Measurements from ENCODE around the gene ACTR6.
"Not testable (repeated sequence)": the region's sequence is repeated elsewhere in the genome, so short reads cannot be mapped to it uniquely, and the experiment has no call there.

Gene ACTR6

GRCh38 chr12:100200463-100201181, at the start of gene ACTR6:
TSS of gene ACTR6 (plus strand) at chr12:100200815. CDS start at chr12:100200852, 37 bp downstream.
- peak within 1 kb of the TSS; percentile 76 for H3K27ac ChIP-seq
- peak; percentile 82 for DNase-seq (ENCODE audit: low read depth, low spot score)

- no peak for DNase-seq (ENCODE audit: low read depth, low spot score)
Observed at GRCh38 chr12:100151769-100152168, 48.8 kb upstream of the ACTR6 start.

GRCh38 chr12:100153131-100153530, 47.5 kb upstream of the ACTR6 start:
- no peak for DNase-seq (ENCODE audit: low read depth, low spot score)
- H3K27ac ChIP-seq, result no peak overlapping the region

More at GRCh38 chr12:100151769-100152168, 48.8 kb upstream of the ACTR6 start:
- no peak overlapping the region for H3K27ac ChIP-seq

GRCh38 chr12:100154474-100155247, 46.0 kb upstream of the ACTR6 start:
- no peak for DNase-seq (ENCODE audit: low read depth, low spot score)
- no peak overlapping the region for H3K27ac ChIP-seq

- H3K27ac ChIP-seq, result no peak overlapping the region
- no peak for DNase-seq (ENCODE audit: low read depth, low spot score)
Observed at GRCh38 chr12:100156731-100157426, 43.7 kb upstream of the ACTR6 start.

GRCh38 chr12:100157427-100157821, 43.2 kb upstream of the ACTR6 start:
- DNase-seq (ENCODE audit: low read depth, low spot score), result no peak
- no peak overlapping the region for H3K27ac ChIP-seq

DNA sequence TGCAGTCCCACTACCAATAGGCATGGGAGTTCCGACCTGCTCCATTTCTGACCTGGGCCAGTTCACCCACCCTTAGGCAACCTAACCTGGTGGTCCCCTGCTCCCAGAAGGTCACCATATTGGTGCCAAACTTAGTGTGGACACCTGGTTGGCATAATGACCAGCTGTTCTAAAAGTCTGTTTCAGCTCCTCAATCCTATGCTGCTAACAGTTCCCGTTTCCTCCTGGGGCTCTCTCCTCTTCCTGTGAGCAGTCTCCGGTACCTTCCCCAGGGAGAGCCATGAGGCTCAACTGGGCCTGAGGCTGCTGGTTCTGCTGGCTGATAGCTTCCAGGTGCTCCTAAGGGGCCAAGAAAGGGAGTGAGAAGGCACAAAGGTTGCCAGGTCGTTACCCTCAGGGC, 42.1 kb upstream of the ACTR6 start:
- H3K27ac ChIP-seq, result no peak overlapping the region
- no peak for DNase-seq (ENCODE audit: low read depth, low spot score)

- DNase-seq (ENCODE audit: low read depth, low spot score), result no peak
- H3K27ac ChIP-seq, result no peak overlapping the region
Observed at GRCh38 chr12:100159391-100160104, 41.1 kb upstream of the ACTR6 start.

- no peak for DNase-seq (ENCODE audit: low read depth, low spot score)
- no peak overlapping the region for H3K27ac ChIP-seq
Observed at GRCh38 chr12:100163416-100164152, 37.0 kb upstream of the ACTR6 start.

DNA sequence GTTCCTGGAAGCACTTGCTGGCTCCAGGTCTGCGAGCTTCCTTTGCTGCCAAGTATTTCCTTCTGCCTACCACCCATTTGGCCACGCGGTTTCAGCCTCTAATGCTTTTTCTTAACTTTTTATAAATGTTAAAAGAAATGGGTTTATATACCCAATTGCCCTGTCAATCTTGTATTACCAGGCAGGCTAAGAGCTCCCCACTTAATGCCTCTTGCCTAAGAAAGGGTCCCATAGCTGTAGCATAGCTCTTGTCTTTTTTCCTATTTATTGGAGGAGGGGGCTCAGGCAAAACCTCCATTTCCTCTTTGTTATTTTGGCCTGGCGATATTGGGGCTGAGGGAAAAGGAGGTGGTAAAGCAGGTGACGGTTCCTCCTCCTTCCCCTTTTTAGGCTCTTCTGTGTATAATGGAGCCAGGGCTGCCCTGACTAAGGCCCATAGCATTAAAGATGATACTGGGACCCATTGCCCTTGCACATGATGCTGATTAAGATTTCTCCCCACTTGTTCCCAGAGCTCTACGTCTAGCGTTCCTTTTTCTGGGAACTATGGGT, 36.4 kb upstream of the ACTR6 start:
- no peak for DNase-seq (ENCODE audit: low read depth, low spot score)
- H3K27ac ChIP-seq, result no peak overlapping the region

DNA sequence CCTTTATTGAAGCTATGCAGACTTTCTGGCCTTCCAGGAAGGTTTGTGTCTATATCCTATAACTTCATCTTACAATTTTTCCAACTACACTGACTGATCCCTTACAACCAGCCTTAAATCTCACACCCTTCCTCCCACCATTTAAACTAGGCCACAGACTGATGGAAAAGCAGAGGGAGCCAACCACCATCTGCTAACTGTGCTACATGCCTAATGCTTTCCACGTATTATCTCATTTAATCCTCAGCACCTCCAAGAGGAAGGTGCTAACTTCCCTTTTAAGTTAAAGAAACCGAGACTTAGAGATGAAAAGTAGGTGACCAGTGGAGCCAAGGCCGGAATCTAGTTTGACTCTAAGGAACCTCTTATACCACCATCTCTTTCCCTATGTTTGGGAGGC, 35.3 kb upstream of the ACTR6 start:
- H3K27ac ChIP-seq, result no peak overlapping the region
- no peak for DNase-seq (ENCODE audit: low read depth, low spot score)

GRCh38 chr12:100166232-100166631, 34.4 kb upstream of the ACTR6 start:
- H3K27ac ChIP-seq, result no peak overlapping the region
- no peak for DNase-seq (ENCODE audit: low read depth, low spot score)

- no peak overlapping the region for H3K27ac ChIP-seq
- DNase-seq (ENCODE audit: low read depth, low spot score), result no peak
Observed at GRCh38 chr12:100168562-100168961, 32.1 kb upstream of the ACTR6 start.

DNA sequence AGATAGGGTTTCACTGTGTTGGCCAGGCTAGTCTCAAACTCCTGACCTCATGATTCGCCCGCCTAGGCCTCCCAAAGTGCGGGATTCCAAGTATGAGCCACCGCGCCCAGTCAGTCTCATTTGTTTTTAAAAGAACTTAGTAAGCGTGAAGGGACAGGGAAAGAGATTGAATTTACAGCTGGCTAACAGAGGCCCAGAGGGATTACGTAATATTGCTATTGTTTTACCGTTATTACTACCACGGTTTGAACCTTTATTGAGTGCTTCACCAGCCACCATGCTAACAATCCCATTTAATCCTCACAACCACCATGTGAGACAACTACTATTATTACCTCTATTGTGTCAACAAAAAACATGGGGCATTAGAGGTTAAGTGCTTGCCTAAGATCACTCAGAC, 31.3 kb upstream of the ACTR6 start:
- H3K27ac ChIP-seq, result no peak overlapping the region
- DNase-seq (ENCODE audit: low read depth, low spot score), result no peak

- DNase-seq (ENCODE audit: low read depth, low spot score), result no peak
- H3K27ac ChIP-seq, result no peak overlapping the region
Observed at GRCh38 chr12:100170313-100170858, 30.2 kb upstream of the ACTR6 start.

- no peak overlapping the region for H3K27ac ChIP-seq
- no peak for DNase-seq (ENCODE audit: low read depth, low spot score)
Observed at GRCh38 chr12:100171248-100171647, 29.4 kb upstream of the ACTR6 start.

- DNase-seq (ENCODE audit: low read depth, low spot score), result no peak
- no peak overlapping the region for H3K27ac ChIP-seq
Observed at GRCh38 chr12:100173111-100173510, 27.5 kb upstream of the ACTR6 start.

GRCh38 chr12:100174495-100174894, 26.1 kb upstream of the ACTR6 start:
- no peak overlapping the region for H3K27ac ChIP-seq
- DNase-seq (ENCODE audit: low read depth, low spot score), result no peak

DNA sequence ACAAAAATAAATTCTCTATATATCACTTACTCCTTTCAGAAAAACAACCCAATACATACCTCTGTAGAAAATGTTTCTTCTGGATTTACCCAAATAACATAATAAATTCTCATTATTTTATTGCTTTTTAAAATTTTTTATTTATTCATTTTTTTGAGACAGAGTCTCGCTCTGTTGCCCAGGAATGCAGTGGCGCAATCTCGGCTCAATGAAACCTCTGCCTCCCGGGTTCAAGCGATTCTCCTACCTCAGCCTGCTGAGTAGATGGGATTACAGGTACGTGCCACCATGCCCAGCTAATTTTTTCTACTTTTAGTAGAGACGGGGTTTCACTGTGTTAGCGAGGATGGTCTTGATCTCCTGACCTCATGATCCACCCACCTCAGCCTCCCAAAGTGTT, 24.1 kb upstream of the ACTR6 start:
- H3K27ac ChIP-seq; DNase-seq (ENCODE audit: low read depth, low spot score): not testable (repeated sequence)
